K562 (cell line): ENCODE data around the gene SNAP23. TPM values are rescaled to one million over a fixed set of nuclear protein-coding genes. Genes with fewer than 3 reads are reported as not detected.

Source experiments
- AFF1 ChIP-seq, 2 experiments: fragments of 450-650 bp; IDR thresholded peaks; 2 replicates each; pipeline ENCODE4 v1.6.1; 2018; ENCODE audit warnings: mild to moderate bottlenecking in 2 of 2, low read depth in 1 of 2; ENCODE audit not compliant: partially characterized antibody in 2 of 2
- CREB3L1 ChIP-seq: fragments of 450-650 bp; IDR thresholded peaks from 2 replicates; pipeline ENCODE4 v1.6.1; 2014; ENCODE audit warnings: low read depth, mild to moderate bottlenecking, moderate library complexity, borderline replicate concordance
- E2F4 ChIP-seq: sonication (generic); formaldehyde crosslinking; IDR thresholded peaks from 2 replicates; pipeline ENCODE4 v1.8.0; 2022; ENCODE audit warnings: mild to moderate bottlenecking, low read depth, missing genetic modification reagents
- HIVEP1 ChIP-seq: fragments of 250-450 bp; sonication (Bioruptor Pico); IDR thresholded peaks from 2 replicates; pipeline ENCODE4 v1.4.0; 2020; ENCODE audit warnings: mild to moderate bottlenecking
- MED1 ChIP-seq: sonication (generic); formaldehyde crosslinking; IDR thresholded peaks from 2 replicates; pipeline ENCODE4 v1.8.1; 2023; ENCODE audit warnings: missing genetic modification reagents, borderline replicate concordance
- PREB ChIP-seq: sonication (generic); formaldehyde crosslinking; IDR thresholded peaks from 2 replicates; pipeline ENCODE4 v1.8.1; 2023; ENCODE audit warnings: mild to moderate bottlenecking, missing genetic modification reagents
- SMARCB1 ChIP-seq: IDR thresholded peaks from 2 replicates; pipeline ENCODE4 v1.6.1; 2011; ENCODE audit warnings: improper control_type of control experiment, low read depth; ENCODE audit not compliant: insufficient read length
- ZBTB11 ChIP-seq, 3 experiments: fragments of 200-800 bp in 1 of 3; fragments of 250-450 bp in 1 of 3; fragments of 450-650 bp in 1 of 3; sonication (Bioruptor Pico) in 1 of 3; sonication (Bioruptor generic) in 1 of 3; formaldehyde crosslinking in 1 of 3; IDR thresholded peaks; 2 replicates each; pipeline versions ENCODE4 v1.6.1 to v1.8.0; 2016 to 2022; ENCODE audit warnings: mild to moderate bottlenecking in 2 of 3, missing genetic modification characterization in 2 of 3, missing compliant biosample characterization in 1 of 3, moderate library complexity in 1 of 3
- ZBTB9 ChIP-seq: fragments of 450-650 bp; formaldehyde crosslinking; IDR thresholded peaks from 2 replicates; pipeline ENCODE4 v1.4.0; 2020; ENCODE audit warnings: mild to moderate bottlenecking, moderate library complexity
- ZFP36 ChIP-seq: fragments of 150-350 bp; IDR thresholded peaks from 2 replicates; pipeline ENCODE4 v1.6.1; 2018; ENCODE audit warnings: low read length, low read depth; ENCODE audit not compliant: partially characterized antibody
- ZKSCAN1 ChIP-seq: fragments of 150-350 bp; IDR thresholded peaks from 2 replicates; pipeline ENCODE4 v1.6.1; 2016; ENCODE audit warnings: low read depth, low read length
- ZNF696 ChIP-seq: fragments of 250-450 bp; sonication (Bioruptor Pico); conservative IDR thresholded peaks from 2 replicates; pipeline ENCODE4 v1.4.0; 2020; ENCODE audit warnings: mild to moderate bottlenecking, moderate library complexity
- ZNF707 ChIP-seq: fragments of 250-450 bp; sonication (Bioruptor Pico); conservative IDR thresholded peaks from 2 replicates; pipeline ENCODE4 v1.8.0; 2022; ENCODE audit warnings: inconsistent platforms, mild to moderate bottlenecking, moderate library complexity
- ZNF778 ChIP-seq: fragments of 450-650 bp; formaldehyde crosslinking; IDR thresholded peaks from 2 replicates; pipeline ENCODE4 v1.4.0; 2020; ENCODE audit warnings: mild to moderate bottlenecking, moderate library complexity
- polyA plus RNA-seq, 8 experiments: library from polyadenylated mRNA; depleted of rRNA in 4 of 8; stranded (reverse) in 5 of 8; unstranded in 3 of 8; fragments of >200 nt; fragmentation: Nextera tagmentation in 2 of 8; fragmentation: Illumina TruSeq in 1 of 8; extraction: Ambion mirVana in 2 of 8; extraction: Trizol in 1 of 8; gene quantifications; 2 replicates each; pipeline versions ENCODE4 v1.2.1 to v1.2.3, GENCODE V29; 2011 to 2014; ENCODE audit warnings: inconsistent platforms in 1 of 8, missing spikeins in 1 of 8
- total RNA-seq, 7 experiments: library from RNA; depleted of rRNA in 6 of 7; stranded (reverse); fragments of >200 nt in 6 of 7; fragmentation: Illumina TruSeq in 2 of 7; extraction: Trizol in 2 of 7; gene quantifications; 2 replicates each; pipeline versions ENCODE4 v1.2.1 to v1.2.3, GENCODE V29; 2011 to 2021; ENCODE audit warnings: low replicate concordance in 1 of 7

The SNAP23 gene
- total and polyA plus RNA-seq, 9 of the 15 experiments (the other 6 are each of a cell fraction or from before 2014, with no cell fraction given) = 78.9 to 168 (median 117) TPM

- TF ChIP-seq ZKSCAN1 = no peak
- TF ChIP-seq ZBTB11 (CRISPR knock-in tag; IDR thresholded peaks at IDR 0.05) = no peak
- no peak for TF ChIP-seq ZNF707 (CRISPR knock-in tag)
- no peak for TF ChIP-seq CREB3L1
- no peak for TF ChIP-seq ZFP36
- TF ChIP-seq AFF1 (IDR thresholded peaks at IDR 0.05; ENCODE audit: low read depth in 1 of 2, partially characterized antibody in 2 of 2) = peak in 1 of 2 experiments; percentile 91
- TF ChIP-seq PREB = no peak
- TF ChIP-seq MED1 (CRISPR knock-in tag) = no peak
- no peak for TF ChIP-seq ZNF696 (CRISPR knock-in tag)
- no peak for TF ChIP-seq ZNF778 (CRISPR knock-in tag)
- no peak for TF ChIP-seq E2F4 (CRISPR knock-in tag)
- TF ChIP-seq SMARCB1 = no peak
- TF ChIP-seq ZBTB9 (CRISPR knock-in tag) = no peak
- TF ChIP-seq HIVEP1 (CRISPR knock-in tag) = no peak
These were observed 53.6 kb downstream of the SNAP23 start (continued) for GRCh38 chr15:42549032-42549491.
